ENCODE results near the gene A3GALT2.

A3GALT2 gene

DNA sequence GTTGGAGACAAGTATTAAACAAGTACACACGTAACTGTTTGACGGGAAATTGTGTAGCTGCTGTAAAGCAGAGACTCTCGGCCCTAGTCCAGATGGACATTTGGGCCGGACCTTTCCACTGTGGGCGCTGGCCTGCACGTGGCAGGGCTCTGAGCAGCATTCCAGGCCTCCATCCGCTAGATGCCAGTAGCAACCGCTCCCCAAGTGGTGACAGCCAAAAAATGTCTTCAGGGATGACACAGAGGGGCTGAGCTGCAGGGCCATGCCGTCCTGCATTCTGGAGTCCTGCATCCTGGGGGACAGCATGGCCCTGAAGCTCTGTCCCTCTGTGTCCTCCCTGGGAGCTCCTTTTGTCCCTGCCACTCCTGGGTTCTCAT is 24.8 kb downstream of the A3GALT2 start:
- H3K23ac ChIP-seq (ENCODE audit: low read length in 2 of 2) = no peak overlapping the region

DNA sequence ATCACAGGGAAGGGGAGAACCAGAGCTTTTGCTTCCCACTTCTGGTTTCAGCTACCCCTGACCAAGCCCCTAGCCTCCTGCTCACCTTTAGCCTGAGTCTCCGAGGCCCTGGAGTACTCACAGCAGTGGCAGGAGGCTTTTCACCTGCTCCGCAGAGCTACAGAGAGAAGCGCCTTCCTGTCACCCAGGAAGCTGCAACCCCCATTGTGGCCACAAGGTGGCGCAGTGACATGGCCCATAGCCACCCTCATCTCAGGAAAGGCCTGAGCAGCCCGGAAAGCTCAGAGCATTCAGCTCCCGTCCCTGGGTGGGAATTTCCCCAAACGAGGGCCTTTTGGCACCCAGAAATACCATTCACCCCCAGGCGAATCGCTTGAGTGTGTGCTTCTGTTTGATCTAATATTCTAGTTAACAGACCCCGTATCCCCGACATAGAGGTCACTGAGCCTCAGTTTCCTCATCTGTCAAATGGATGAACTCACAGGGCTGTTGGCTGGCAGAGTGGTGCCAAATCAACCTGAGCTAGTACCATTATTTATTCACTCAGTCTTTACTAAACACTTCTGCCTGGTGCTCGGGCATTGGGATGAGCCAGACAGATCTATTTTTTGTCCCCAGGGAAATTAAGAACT is 25.3 kb downstream of the A3GALT2 start:
- no peak overlapping the region for H2BK12ac ChIP-seq (ENCODE audit: low read length in 2 of 2)
- peak overlapping the region; percentile 56 for H3K9ac ChIP-seq (ENCODE audit: low read length)
- H3K27me3 ChIP-seq (ENCODE audit: control insufficient read depth in 1 of 2, insufficient read depth in 1 of 2, low read length in 2 of 2) = no peaks in the 10 kb centered on the region
- no peak overlapping the region for H3K14ac ChIP-seq (ENCODE audit: low read length in 2 of 2)
- no peak overlapping the region for H4K91ac ChIP-seq (ENCODE audit: low read length)
- no peak overlapping the region for H2AK5ac ChIP-seq (ENCODE audit: low read length, severe bottlenecking)
- WGBS = 42% methylated on average over 12 of the region's 12 CpGs
- H3K18ac ChIP-seq (ENCODE audit: low read depth in 1 of 2, low read length in 2 of 2) = no peak overlapping the region
- no peak overlapping the region for H2BK5ac ChIP-seq (ENCODE audit: low read depth, low read length, poor library complexity, severe bottlenecking)
- no peak overlapping the region for H4K8ac ChIP-seq (ENCODE audit: low read length)
- no peak overlapping the region for H3K4ac ChIP-seq (ENCODE audit: low read depth in 1 of 2, low read length in 2 of 2)
- peaks cover 36 to 63% of the 10 kb centered on the region in 2 experiments for H3K36me3 ChIP-seq (ENCODE audit: control insufficient read depth in 1 of 2, insufficient read depth in 2 of 2, low read depth in 1 of 2, low read length in 2 of 2)
- H3K79me1 ChIP-seq (replicated peaks; ENCODE audit: low read length, poor library complexity, severe bottlenecking) = peaks cover 19% of the 10 kb centered on the region
- peaks cover 7% of the 10 kb centered on the region for H3K4me1 ChIP-seq (ENCODE audit: control insufficient read depth, insufficient read depth, low read depth, low read length)
- H2AFZ ChIP-seq (ENCODE audit: low read depth, low read length) = no peak overlapping the region
- H3K23ac ChIP-seq (ENCODE audit: low read length in 2 of 2) = no peak overlapping the region
- no peak overlapping the region for H2BK15ac ChIP-seq (ENCODE audit: low read depth, poor library complexity, severe bottlenecking)
- no peaks in the 10 kb centered on the region for H3K9me3 ChIP-seq (ENCODE audit: control insufficient read depth, low read length)
- H2BK120ac ChIP-seq (ENCODE audit: low read depth, low read length) = no peak overlapping the region
- peak; percentile 85 for DNase-seq
- no peak overlapping the region for H3K27ac ChIP-seq (ENCODE audit: low read length, poor library complexity, severe bottlenecking)
- no peak overlapping the region for H3K4me3 ChIP-seq (ENCODE audit: insufficient read depth in 1 of 2, low read depth in 1 of 2, low read length in 2 of 2)
- H3K4me2 ChIP-seq (ENCODE audit: low read length, poor library complexity, severe bottlenecking) = no peak overlapping the region

More for the DNA sequence above, 24.8 kb downstream of the A3GALT2 start:
- no peak for DNase-seq
- H3K4ac ChIP-seq (ENCODE audit: low read depth in 1 of 2, low read length in 2 of 2) = no peak overlapping the region
- H2BK12ac ChIP-seq (ENCODE audit: low read length in 2 of 2) = no peak overlapping the region
- peaks cover 36 to 66% of the 10 kb centered on the region in 2 experiments for H3K36me3 ChIP-seq (ENCODE audit: control insufficient read depth in 1 of 2, insufficient read depth in 2 of 2, low read depth in 1 of 2, low read length in 2 of 2)
- no peak overlapping the region for H4K8ac ChIP-seq (ENCODE audit: low read length)
- H3K14ac ChIP-seq (ENCODE audit: low read length in 2 of 2) = no peak overlapping the region
- no peak overlapping the region for H3K18ac ChIP-seq (ENCODE audit: low read depth in 1 of 2, low read length in 2 of 2)
- no peak overlapping the region for H3K27ac ChIP-seq (ENCODE audit: low read length, poor library complexity, severe bottlenecking)
- H3K4me3 ChIP-seq (ENCODE audit: insufficient read depth in 1 of 2, low read depth in 1 of 2, low read length in 2 of 2) = no peak overlapping the region
- H3K4me1 ChIP-seq (ENCODE audit: control insufficient read depth, insufficient read depth, low read depth, low read length) = peaks cover 11% of the 10 kb centered on the region
- no peak overlapping the region for H2AK5ac ChIP-seq (ENCODE audit: low read length, severe bottlenecking)
- H2BK120ac ChIP-seq (ENCODE audit: low read depth, low read length) = no peak overlapping the region
- no peak overlapping the region for H2BK15ac ChIP-seq (ENCODE audit: low read depth, poor library complexity, severe bottlenecking)
- H3K9ac ChIP-seq (ENCODE audit: low read length) = peak overlapping the region; percentile 56
- H3K79me1 ChIP-seq (replicated peaks; ENCODE audit: low read length, poor library complexity, severe bottlenecking) = peaks cover 20% of the 10 kb centered on the region
- H3K4me2 ChIP-seq (ENCODE audit: low read length, poor library complexity, severe bottlenecking) = no peak overlapping the region
- H4K91ac ChIP-seq (ENCODE audit: low read length) = no peak overlapping the region
- no peak overlapping the region for H2AFZ ChIP-seq (ENCODE audit: low read depth, low read length)
- no peaks in the 10 kb centered on the region for H3K9me3 ChIP-seq (ENCODE audit: control insufficient read depth, low read length)
- no peaks in the 10 kb centered on the region for H3K27me3 ChIP-seq (ENCODE audit: control insufficient read depth in 1 of 2, insufficient read depth in 1 of 2, low read length in 2 of 2)
- WGBS = 94% methylated on average over 9 of the region's 9 CpGs
- no peak overlapping the region for H2BK5ac ChIP-seq (ENCODE audit: low read depth, low read length, poor library complexity, severe bottlenecking)

DNA sequence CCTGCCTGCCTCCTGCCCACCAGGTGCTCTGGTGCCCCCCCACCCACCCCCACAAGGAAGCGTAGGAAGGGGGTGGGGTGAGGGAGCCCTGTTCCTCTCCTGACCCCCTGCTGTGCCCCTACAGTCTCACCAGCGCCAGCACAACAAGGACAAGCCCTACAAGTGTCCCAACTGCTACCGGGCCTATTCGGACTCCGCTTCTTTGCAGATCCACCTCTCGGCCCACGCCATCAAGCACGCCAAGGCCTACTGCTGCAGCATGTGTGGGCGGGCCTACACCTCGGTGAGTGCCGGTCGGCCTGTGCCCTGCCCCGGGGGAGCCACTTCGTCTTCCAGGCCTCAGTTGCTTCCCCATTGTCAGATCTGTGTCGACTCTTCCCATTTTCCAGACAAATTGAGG is 25.9 kb downstream of the A3GALT2 start:
- peaks cover 6% of the 10 kb centered on the region for H3K4me1 ChIP-seq (ENCODE audit: control insufficient read depth, insufficient read depth, low read depth, low read length)
- no peak overlapping the region for H2BK15ac ChIP-seq (ENCODE audit: low read depth, poor library complexity, severe bottlenecking)
- no peak overlapping the region for H2BK12ac ChIP-seq (ENCODE audit: low read length in 2 of 2)
- H3K9ac ChIP-seq (ENCODE audit: low read length) = no peak overlapping the region
- no peak overlapping the region for H2AK5ac ChIP-seq (ENCODE audit: low read length, severe bottlenecking)
- H3K18ac ChIP-seq (ENCODE audit: low read depth in 1 of 2, low read length in 2 of 2) = no peak overlapping the region
- H4K8ac ChIP-seq (ENCODE audit: low read length) = no peak overlapping the region
- no peak overlapping the region for H2BK5ac ChIP-seq (ENCODE audit: low read depth, low read length, poor library complexity, severe bottlenecking)
- no peak overlapping the region for H3K4me3 ChIP-seq (ENCODE audit: insufficient read depth in 1 of 2, low read depth in 1 of 2, low read length in 2 of 2)
- no peak overlapping the region for H2BK120ac ChIP-seq (ENCODE audit: low read depth, low read length)
- no peak overlapping the region for H3K14ac ChIP-seq (ENCODE audit: low read length in 2 of 2)
- H4K91ac ChIP-seq (ENCODE audit: low read length) = no peak overlapping the region
- peaks cover 37 to 62% of the 10 kb centered on the region in 2 experiments for H3K36me3 ChIP-seq (ENCODE audit: control insufficient read depth in 1 of 2, insufficient read depth in 2 of 2, low read depth in 1 of 2, low read length in 2 of 2)
- H3K4me2 ChIP-seq (ENCODE audit: low read length, poor library complexity, severe bottlenecking) = no peak overlapping the region
- no peaks in the 10 kb centered on the region for H3K9me3 ChIP-seq (ENCODE audit: control insufficient read depth, low read length)
- H3K27ac ChIP-seq (ENCODE audit: low read length, poor library complexity, severe bottlenecking) = no peak overlapping the region
- no peak for DNase-seq
- H3K23ac ChIP-seq (ENCODE audit: low read length in 2 of 2) = no peak overlapping the region
- no peak overlapping the region for H3K4ac ChIP-seq (ENCODE audit: low read depth in 1 of 2, low read length in 2 of 2)
- H2AFZ ChIP-seq (ENCODE audit: low read depth, low read length) = no peak overlapping the region
- no peaks in the 10 kb centered on the region for H3K27me3 ChIP-seq (ENCODE audit: control insufficient read depth in 1 of 2, insufficient read depth in 1 of 2, low read length in 2 of 2)
- 85% methylated on average over 14 of the region's 15 CpGs for whole genome bisulfite sequencing
- peaks cover 19% of the 10 kb centered on the region for H3K79me1 ChIP-seq (replicated peaks; ENCODE audit: low read length, poor library complexity, severe bottlenecking)

GRCh38 chr1:33294071-33295010 is 26.6 kb downstream of the A3GALT2 start:
- Histone ChIP-seq H3K27ac (ENCODE audit: low read length, poor library complexity, severe bottlenecking) (no peak overlapping the region), H3K27me3 (ENCODE audit: control insufficient read depth in 1 of 2, insufficient read depth in 1 of 2, low read length in 2 of 2) (no peaks in the 10 kb centered on the region), H2BK12ac (ENCODE audit: low read length in 2 of 2) (no peak overlapping the region), H4K8ac (ENCODE audit: low read length) (no peak overlapping the region), H3K36me3 (ENCODE audit: control insufficient read depth in 1 of 2, insufficient read depth in 2 of 2, low read depth in 1 of 2, low read length in 2 of 2) (peaks cover 41 to 60% of the 10 kb centered on the region in 2 experiments), H2BK5ac (ENCODE audit: low read depth, low read length, poor library complexity, severe bottlenecking) (no peak overlapping the region), H4K91ac (ENCODE audit: low read length) (no peak overlapping the region), H3K4me3 (ENCODE audit: insufficient read depth in 1 of 2, low read depth in 1 of 2, low read length in 2 of 2) (no peak overlapping the region), H3K9me3 (ENCODE audit: control insufficient read depth, low read length) (no peaks in the 10 kb centered on the region), H3K4me1 (ENCODE audit: control insufficient read depth, insufficient read depth, low read depth, low read length) (peaks cover 11% of the 10 kb centered on the region), H2BK120ac (ENCODE audit: low read depth, low read length) (no peak overlapping the region), H3K14ac (ENCODE audit: low read length in 2 of 2) (no peak overlapping the region), H3K9ac (ENCODE audit: low read length) (no peak overlapping the region), H2AK5ac (ENCODE audit: low read length, severe bottlenecking) (no peak overlapping the region), H2BK15ac (ENCODE audit: low read depth, poor library complexity, severe bottlenecking) (no peak overlapping the region), H3K79me1 (replicated peaks; ENCODE audit: low read length, poor library complexity, severe bottlenecking) (peaks cover 19% of the 10 kb centered on the region), H3K18ac (ENCODE audit: low read depth in 1 of 2, low read length in 2 of 2) (no peak overlapping the region), H2AFZ (ENCODE audit: low read depth, low read length) (no peak overlapping the region), H3K4me2 (ENCODE audit: low read length, poor library complexity, severe bottlenecking) (no peak overlapping the region), H3K23ac (ENCODE audit: low read length in 2 of 2) (no peak overlapping the region), H3K4ac (ENCODE audit: low read depth in 1 of 2, low read length in 2 of 2) (no peak overlapping the region)
- no peak for DNase-seq
- WGBS = 91% methylated on average over 8 of the region's 13 CpGs

Measured in mesenchymal stem cell (in vitro differentiated cells and primary cell).